ENCODE measurements around the gene DIS3L2.

- no peak for TF ChIP-seq CTCF (IDR thresholded peaks at IDR 0.05)
- no peak for TF ChIP-seq POLR2A (IDR thresholded peaks at IDR 0.05)
- no peak for TF ChIP-seq POLR2AphosphoS5 (IDR thresholded peaks at IDR 0.05)
Measured at GRCh38 chr2:232261776-232262175, 300.3 kb downstream of the DIS3L2 start.
